ENCODE results near the gene AQP3.

- TF ChIP-seq CTCF (conservative IDR thresholded peaks at IDR 0.05 in 1 of 2, IDR thresholded peaks at IDR 0.05 in 1 of 2; ENCODE audit: extremely low read depth in 1 of 2, insufficient read depth in 1 of 2, low read depth in 1 of 2, low read length in 2 of 2) (no peak), EZH2 (IDR thresholded peaks at IDR 0.05; ENCODE audit: borderline replicate concordance, low read length) (no peak)
These were observed 25.7 kb upstream of the AQP3 start for GRCh38 chr9:33472881-33473615.

All from mammary epithelial cell (primary cell).